CD14-positive monocyte (primary cell): ENCODE results near the gene PREX1. TPM values are rescaled to one million over a fixed set of nuclear protein-coding genes. Genes with fewer than 3 reads are reported as not detected.

Source experiments
- DNase-seq, 3 donors: peaks; one replicate each; pipeline ENCODE4 v3.0.0-alpha.2; 2011 to 2022
- H2AFZ ChIP-seq: 2 replicates; pipeline ENCODE4 v1.6.0; 2012; ENCODE audit warnings: mild to moderate bottlenecking, low read depth, low read length, inconsistent platforms; ENCODE audit not compliant: insufficient read depth, poor library complexity, severe bottlenecking
- H3K27ac ChIP-seq, 2 donors: 1 replicate in 1 of 2; 2 replicates in 1 of 2; pipeline ENCODE4 v1.5.1; 2012 to 2013; ENCODE audit warnings: low read length in 2 of 2, control low read depth in 1 of 2, inconsistent platforms in 1 of 2, low read depth in 1 of 2, mild to moderate bottlenecking in 1 of 2
- H3K27me3 ChIP-seq, 2 donors: one replicate each; pipeline versions ENCODE4 v1.6.0 to v1.6.1; 2011 to 2013; ENCODE audit warnings: low read length in 2 of 2; ENCODE audit not compliant: control insufficient read depth in 2 of 2, insufficient read depth in 2 of 2
- H3K36me3 ChIP-seq, 2 donors: replicated peaks in 1 of 2; 1 replicate in 1 of 2; 2 replicates in 1 of 2; pipeline versions ENCODE4 v1.5.1 to v1.6.1; 2012 to 2013; ENCODE audit warnings: low read length in 2 of 2, control low read depth in 1 of 2, inconsistent platforms in 1 of 2, mild to moderate bottlenecking in 1 of 2; ENCODE audit not compliant: insufficient read depth in 2 of 2, control insufficient read depth in 1 of 2
- H3K4me1 ChIP-seq, 2 donors: 1 replicate in 1 of 2; 2 replicates in 1 of 2; pipeline versions ENCODE4 v1.5.1 to v1.6.1; 2012 to 2013; ENCODE audit warnings: low read length in 2 of 2, control low read depth in 1 of 2, inconsistent platforms in 1 of 2, mild to moderate bottlenecking in 1 of 2, moderate library complexity in 1 of 2; ENCODE audit not compliant: insufficient read depth in 2 of 2, control insufficient read depth in 1 of 2
- H3K4me2 ChIP-seq: replicated peaks from 2 replicates; pipeline ENCODE3; 2012; ENCODE audit warnings: low read length, moderate library complexity, mild to moderate bottlenecking; ENCODE audit not compliant: poor library complexity, severe bottlenecking; ENCODE audit errors: extremely low read depth
- H3K4me3 ChIP-seq, 3 experiments: fragments of 200-600 bp in 1 of 3; sonication (generic) in 1 of 3; replicated peaks in 1 of 3; 1 replicate in 2 of 3; 2 replicates in 1 of 3; pipeline ENCODE4 v1.5.1; 2011 to 2013; ENCODE audit warnings: low read length in 3 of 3, mild to moderate bottlenecking in 3 of 3, control low read depth in 2 of 3, low read depth in 2 of 3, inconsistent platforms in 1 of 3, moderate library complexity in 1 of 3
- H3K79me2 ChIP-seq: 2 replicates; pipeline ENCODE4 v1.6.0; 2012; ENCODE audit warnings: mild to moderate bottlenecking, control low read depth, inconsistent platforms, low read length, moderate library complexity; ENCODE audit not compliant: insufficient read depth
- H3K9ac ChIP-seq: 2 replicates; pipeline ENCODE4 v1.6.0; 2017; ENCODE audit warnings: low read length, mild to moderate bottlenecking; ENCODE audit not compliant: insufficient read depth, poor library complexity, severe bottlenecking
- H3K9me3 ChIP-seq, 2 donors: replicated peaks in 1 of 2; 1 replicate in 1 of 2; 2 replicates in 1 of 2; pipeline versions ENCODE4 v1.5.1 to v1.6.1; 2012 to 2013; ENCODE audit warnings: low read length in 2 of 2, control low read depth in 1 of 2; ENCODE audit not compliant: control insufficient read depth in 1 of 2, insufficient read depth in 1 of 2
- H4K20me1 ChIP-seq: 2 replicates; pipeline ENCODE4 v1.6.0; 2012; ENCODE audit warnings: mild to moderate bottlenecking, low read length, control low read depth, moderate library complexity; ENCODE audit not compliant: insufficient read depth
- H3K27ac Mint-ChIP-seq, 7 donors: one replicate each; pipeline ENCODE4 v1.8.0; 2020; ENCODE audit warnings: mild to moderate bottlenecking in 7 of 7, mixed read lengths in 7 of 7, moderate library complexity in 6 of 7, inconsistent platforms in 2 of 7
- H3K27me3 Mint-ChIP-seq, 3 donors: one replicate each; pipeline ENCODE4 v1.8.0; 2021 to 2022; ENCODE audit warnings: low read depth in 3 of 3, mild to moderate bottlenecking in 3 of 3, mixed read lengths in 3 of 3, moderate library complexity in 3 of 3, inconsistent platforms in 1 of 3
- H3K36me3 Mint-ChIP-seq, 2 donors: one replicate each; pipeline ENCODE4 v1.8.0; 2020; ENCODE audit warnings: mixed read lengths in 2 of 2, inconsistent platforms in 1 of 2, mild to moderate bottlenecking in 1 of 2
- H3K4me1 Mint-ChIP-seq: one replicate; pipeline ENCODE4 v1.8.0; 2020; ENCODE audit warnings: mild to moderate bottlenecking, mixed read lengths
- H3K4me3 Mint-ChIP-seq, 2 donors: one replicate each; pipeline ENCODE4 v1.8.0; 2020; ENCODE audit warnings: mild to moderate bottlenecking in 2 of 2, mixed read lengths in 2 of 2, moderate library complexity in 1 of 2
- H3K9me3 Mint-ChIP-seq, 7 donors: one replicate each; pipeline ENCODE4 v1.8.0; 2020 to 2022; ENCODE audit warnings: mixed read lengths in 7 of 7, mild to moderate bottlenecking in 6 of 7, moderate library complexity in 6 of 7, inconsistent platforms in 2 of 7
- WGBS: methylation state at CpG from one replicate; pipeline ENCODE4 v1.1.5; 2013; ENCODE audit warnings: missing lambda C conversion rate; ENCODE audit not compliant: insufficient coverage; 5-methylcytosine and 5-hydroxymethylcytosine counted together
- intact Hi-C, 2 donors: fragments of 100-400 bp; cut with micrococcal nuclease; formaldehyde crosslinking; loops; one replicate each; pipeline versions ENCODE4 v1.15.0 to v1.15.1; 2023
- polyA plus RNA-seq, 3 donors: library from polyadenylated mRNA; depleted of rRNA in 1 of 3; unstranded in 2 of 3; stranded (reverse) in 1 of 3; fragments of 300-500 nt in 2 of 3; fragments of >200 nt in 1 of 3; fragmentation: Illumina TruSeq in 2 of 3; gene quantifications; 1 replicate in 2 of 3; 2 replicates in 1 of 3; pipeline ENCODE4 v1.2.3, GENCODE V29; 2012 to 2021
- TF ChIP-seq, protein P1 (sequence below): fragments of 200-600 bp; IDR thresholded peaks from one replicate; pipeline ENCODE4 v1.8.0; 2022; ENCODE audit warnings: antibody characterized with exemption, mild to moderate bottlenecking

Gene PREX1
- polyA plus RNA-seq, 3 donors = 24.3 to 114 (median 27.5) TPM

DNA sequence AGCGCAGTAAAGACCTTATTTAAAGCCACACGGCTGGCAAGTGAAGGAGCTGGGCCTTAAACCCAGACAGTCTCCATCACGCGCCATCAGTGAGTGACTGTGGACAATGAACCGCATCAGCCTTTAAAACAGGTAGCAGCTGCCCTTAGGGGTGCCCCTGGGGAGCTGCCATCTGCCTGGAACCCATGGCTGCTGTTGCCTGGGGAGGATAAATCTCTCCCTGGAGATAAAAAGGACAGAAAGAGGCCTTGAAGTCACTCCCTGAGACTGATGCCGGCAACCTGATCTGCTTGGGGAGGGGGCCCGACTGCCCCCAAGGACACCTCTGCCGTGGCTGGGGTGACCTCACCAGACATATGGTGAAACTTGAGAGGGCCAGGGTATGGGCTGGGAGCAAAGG, 73.5 kb downstream of the PREX1 start:
- intact Hi-C loops = loop anchor here in 1 of 2 donors (5.0 kb wide), 1 partner anchor 33 kb away; no protein-coding TSS in a partner anchor
- WGBS = 100% methylated on average over 7 of the region's 8 CpGs
- Histone ChIP-seq H3K4me1 (peaks cover 83 to 98% of the 10 kb centered on the region in 2 donors), H3K9ac (no peak overlapping the region), H4K20me1 (peaks cover 99% of the 10 kb centered on the region), H3K4me2 (no peak overlapping the region), H3K9me3 (no peaks in the 10 kb centered on the region), H3K27ac (peak overlapping the region in 1 of 2 donors; percentile 88), H3K4me3 (no peak overlapping the region), H3K79me2 (peaks cover 100% of the 10 kb centered on the region), H2AFZ (no peak overlapping the region), H3K27me3 (no peaks in the 10 kb centered on the region), H3K36me3 (peaks cover 7 to 30% of the 10 kb centered on the region in 2 donors)
- DNase-seq = no peak
- TF ChIP-seq, protein P1, sequence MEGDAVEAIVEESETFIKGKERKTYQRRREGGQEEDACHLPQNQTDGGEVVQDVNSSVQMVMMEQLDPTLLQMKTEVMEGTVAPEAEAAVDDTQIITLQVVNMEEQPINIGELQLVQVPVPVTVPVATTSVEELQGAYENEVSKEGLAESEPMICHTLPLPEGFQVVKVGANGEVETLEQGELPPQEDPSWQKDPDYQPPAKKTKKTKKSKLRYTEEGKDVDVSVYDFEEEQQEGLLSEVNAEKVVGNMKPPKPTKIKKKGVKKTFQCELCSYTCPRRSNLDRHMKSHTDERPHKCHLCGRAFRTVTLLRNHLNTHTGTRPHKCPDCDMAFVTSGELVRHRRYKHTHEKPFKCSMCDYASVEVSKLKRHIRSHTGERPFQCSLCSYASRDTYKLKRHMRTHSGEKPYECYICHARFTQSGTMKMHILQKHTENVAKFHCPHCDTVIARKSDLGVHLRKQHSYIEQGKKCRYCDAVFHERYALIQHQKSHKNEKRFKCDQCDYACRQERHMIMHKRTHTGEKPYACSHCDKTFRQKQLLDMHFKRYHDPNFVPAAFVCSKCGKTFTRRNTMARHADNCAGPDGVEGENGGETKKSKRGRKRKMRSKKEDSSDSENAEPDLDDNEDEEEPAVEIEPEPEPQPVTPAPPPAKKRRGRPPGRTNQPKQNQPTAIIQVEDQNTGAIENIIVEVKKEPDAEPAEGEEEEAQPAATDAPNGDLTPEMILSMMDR = no peak
- peaks cover 53 to 63% of the 10 kb centered on the region in 2 donors for H3K36me3 Mint-ChIP-seq
- H3K9me3 Mint-ChIP-seq = peaks cover 0 to 9% (median 5%) of the 10 kb centered on the region in 7 donors
- H3K4me3 Mint-ChIP-seq = no peak overlapping the region
- peaks cover 0 to 2% (median 1%) of the 10 kb centered on the region in 3 donors for H3K27me3 Mint-ChIP-seq
- H3K27ac Mint-ChIP-seq = peak overlapping the region in 4 of 7 donors; percentile 30 to 67 (median 48)
- peaks cover 96% of the 10 kb centered on the region for H3K4me1 Mint-ChIP-seq

DNA sequence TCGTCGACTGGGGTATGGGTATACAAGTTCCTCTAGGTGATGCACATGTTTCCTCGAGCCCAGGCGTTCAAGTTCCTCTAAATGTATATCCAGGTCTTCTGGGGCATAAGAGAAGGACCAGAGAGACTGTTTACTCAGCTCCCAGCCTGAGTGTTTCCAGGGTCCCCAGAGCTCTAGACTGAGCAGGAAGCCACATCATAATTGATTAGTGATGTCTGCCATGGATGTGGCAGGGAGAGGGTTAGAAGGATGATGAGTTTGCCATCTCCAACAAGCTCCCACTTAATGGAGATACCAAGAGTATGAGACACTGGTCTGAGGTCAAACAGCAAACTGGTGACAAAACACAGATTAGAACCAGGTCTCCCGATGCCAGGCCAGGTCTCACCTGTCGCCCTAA, 74.8 kb downstream of the PREX1 start:
- no peaks in the 10 kb centered on the region for H3K27me3 ChIP-seq
- WGBS = 100% methylated on average over 2 of the region's 6 CpGs
- Mint-ChIP-seq H3K36me3 (peaks cover 59 to 69% of the 10 kb centered on the region in 2 donors), H3K9me3 (peaks cover 0 to 9% (median 5%) of the 10 kb centered on the region in 7 donors), H3K4me3 (no peak overlapping the region), H3K4me1 (peaks cover 96% of the 10 kb centered on the region), H3K27me3 (peaks cover 0 to 2% (median 1%) of the 10 kb centered on the region in 3 donors), H3K27ac (peak overlapping the region; percentile 59 to 97 (median 87))
- TF ChIP-seq, protein P1 = no peak
- H2AFZ ChIP-seq = no peak overlapping the region
- peaks cover 79 to 94% of the 10 kb centered on the region in 2 donors for H3K4me1 ChIP-seq
- H3K9ac ChIP-seq = no peak overlapping the region
- no peak overlapping the region for H3K4me2 ChIP-seq
- peak overlapping the region in 1 of 2 donors; percentile 88 for H3K27ac ChIP-seq
- peaks cover 100% of the 10 kb centered on the region for H4K20me1 ChIP-seq
- peaks cover 100% of the 10 kb centered on the region for H3K79me2 ChIP-seq
- no peak overlapping the region for H3K4me3 ChIP-seq
- DNase-seq = peak in 2 of 3 donors; percentile 47 to 52
- no peaks in the 10 kb centered on the region for H3K9me3 ChIP-seq
- H3K36me3 ChIP-seq = peaks cover 7 to 37% of the 10 kb centered on the region in 2 donors
- intact Hi-C loops = loop anchor here in 1 of 2 donors (5.0 kb wide), 1 partner anchor 34 kb away; no protein-coding TSS in a partner anchor
